GM12875 (cell line): ENCODE data around the gene ZBTB9.

Experiments used
- H3K4me3 ChIP-seq: one replicate; pipeline ENCODE4 v1.5.1; 2011; ENCODE audit warnings: low read depth, low read length, control low read depth
- CTCF ChIP-seq: IDR thresholded peaks from 2 replicates; pipeline ENCODE4 v1.5.1; 2011; ENCODE audit warnings: low read depth, mild to moderate bottlenecking, control low read depth, inconsistent platforms, low read length, moderate library complexity, borderline replicate concordance; ENCODE audit not compliant: insufficient read depth

The ZBTB9 gene

GRCh38 chr6:33410711-33411631, 43.4 kb upstream of the ZBTB9 start, which contains the start of gene PHF1:
Gene PHF1 (plus strand): TSS chr6:33411014. CDS start chr6:33412264, 1,250 bp downstream.
- H3K4me3 ChIP-seq = peak within 1 kb of the TSS; percentile 57
- TF ChIP-seq CTCF = no peak

DNA sequence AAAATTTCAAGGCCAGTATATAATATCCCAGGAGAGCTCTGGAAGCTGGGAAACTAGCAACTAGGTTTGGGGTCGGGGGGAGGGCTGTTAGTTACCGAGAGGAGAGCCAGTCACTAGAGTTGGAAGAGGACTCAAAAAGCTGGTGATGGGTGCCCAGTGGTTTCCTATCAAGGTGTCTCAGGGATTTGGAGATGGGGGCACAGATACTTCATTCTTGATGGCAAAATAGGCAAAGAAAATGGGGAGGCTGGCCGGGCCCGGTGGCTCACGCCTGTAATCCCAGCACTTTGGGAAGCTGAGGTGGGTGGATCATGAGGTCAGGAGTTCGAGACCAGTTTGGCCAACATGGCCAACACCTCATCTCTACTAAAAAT, 42.8 kb upstream of the ZBTB9 start:
- H3K4me3 ChIP-seq = no peak overlapping the region
- no peak for TF ChIP-seq CTCF

GRCh38 chr6:33412140-33413009, 42.0 kb upstream of the ZBTB9 start:
- TF ChIP-seq CTCF = no peak
- no peak overlapping the region for H3K4me3 ChIP-seq

DNA sequence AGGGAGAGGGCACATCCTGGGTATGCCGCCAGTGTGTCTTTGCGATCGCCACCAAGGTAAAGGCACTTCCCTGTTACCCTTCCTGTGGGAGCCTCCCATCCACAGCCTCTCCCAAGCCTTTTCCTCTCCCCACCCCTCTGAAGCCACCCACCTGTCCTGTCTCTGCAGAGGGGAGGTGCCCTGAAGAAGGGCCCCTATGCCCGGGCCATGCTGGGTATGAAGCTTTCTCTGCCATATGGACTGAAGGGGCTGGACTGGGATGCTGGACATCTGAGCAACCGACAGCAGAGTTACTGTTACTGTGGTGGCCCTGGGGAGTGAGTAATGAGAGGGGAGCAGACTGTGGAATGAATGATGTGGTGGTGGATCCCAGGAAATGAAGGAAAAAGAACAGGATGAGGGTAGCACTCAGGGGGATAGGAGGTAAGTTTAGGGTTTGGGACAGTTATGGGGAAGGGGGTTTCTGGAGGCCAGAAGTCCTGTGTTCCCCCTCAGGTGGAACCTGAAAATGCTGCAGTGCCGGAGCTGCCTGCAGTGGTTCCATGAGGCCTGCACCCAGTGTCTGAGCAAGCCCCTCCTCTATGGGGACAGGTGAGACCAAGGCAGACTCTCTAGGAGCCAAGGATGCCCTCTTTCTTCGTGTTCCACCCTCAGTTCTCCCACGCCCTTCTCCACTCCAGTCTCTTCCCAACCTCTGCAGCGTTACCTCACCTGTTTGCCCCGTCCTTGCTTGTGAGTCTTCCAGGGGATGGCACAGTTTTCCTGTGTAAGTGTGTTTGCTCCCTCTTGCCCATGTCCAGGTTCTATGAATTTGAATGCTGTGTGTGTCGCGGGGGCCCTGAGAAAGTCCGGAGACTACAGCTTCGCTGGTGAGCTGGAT, 40.9 kb upstream of the ZBTB9 start:
- H3K4me3 ChIP-seq = no peak overlapping the region
- no peak for TF ChIP-seq CTCF

GRCh38 chr6:33414592-33415271, 39.6 kb upstream of the ZBTB9 start:
- no peak overlapping the region for H3K4me3 ChIP-seq
- TF ChIP-seq CTCF = peak; percentile 46; the same call in 1 of the 2 replicates

DNA sequence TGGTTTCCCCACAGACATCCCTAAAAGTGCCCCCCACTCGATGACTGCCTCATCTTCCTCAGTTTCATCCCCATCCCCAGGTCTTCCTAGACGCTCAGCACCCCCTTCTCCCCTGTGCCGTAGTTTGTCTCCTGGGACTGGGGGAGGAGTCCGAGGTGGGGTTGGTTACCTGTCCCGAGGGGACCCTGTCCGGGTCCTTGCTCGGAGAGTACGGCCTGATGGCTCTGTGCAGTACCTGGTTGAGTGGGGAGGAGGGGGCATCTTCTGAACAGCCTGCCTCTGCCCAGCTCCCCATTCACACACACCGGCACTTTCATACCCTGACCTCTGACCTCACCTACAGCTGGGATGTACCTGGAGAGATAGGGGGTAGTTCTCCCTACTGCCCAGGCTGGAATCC, 38.5 kb upstream of the ZBTB9 start:
- H3K4me3 ChIP-seq = no peak overlapping the region
- TF ChIP-seq CTCF = no peak
